Pancreas (tissue), 10 donors: ENCODE measurements around the gene BICD2. TPM values are rescaled to one million over a fixed set of nuclear protein-coding genes. Genes with fewer than 3 reads are reported as not detected.

ENCODE experiments used
- ATAC-seq, 4 donors: fragments of 200-7000 bp; cut with Tn5 transposase; one replicate each; pipeline versions ENCODE4 v1.8.0 to v1.9.1; 2020; ENCODE audit warnings: mild to moderate bottlenecking in 4 of 4, moderate library complexity in 4 of 4
- DNase-seq, 6 donors: peaks; one replicate each; pipeline ENCODE4 v3.0.0-alpha.2; 2020
- FAIRE-seq: peaks from 2 replicates; lab custom pipeline; 2012; peaks lifted over from hg19 to GRCh38; lab: Jason Lieb, UNC
- H3K27ac ChIP-seq, 4 donors: fragments of 200-600 bp; sonication (generic); 1 replicate in 3 of 4; 2 replicates in 1 of 4; pipeline versions ENCODE4 v1.5.0 to v1.8.0; 2020
- H3K27me3 ChIP-seq, 4 donors: fragments of 200-600 bp; one replicate each; pipeline ENCODE4 v1.8.0; 2021
- H3K36me3 ChIP-seq, 3 donors: fragments of 200-600 bp; sonication (generic) in 1 of 3; one replicate each; pipeline versions ENCODE4 v1.5.0 to v1.8.0; 2020 to 2021
- H3K4me1 ChIP-seq, 3 donors: fragments of 200-600 bp; one replicate each; pipeline ENCODE4 v1.8.0; 2021
- H3K4me3 ChIP-seq, 4 donors: fragments of 200-600 bp; sonication (generic) in 2 of 4; one replicate each; pipeline versions ENCODE4 v1.5.0 to v1.8.0; 2020 to 2021
- H3K9me3 ChIP-seq, 4 donors: fragments of 200-600 bp; one replicate each; pipeline ENCODE4 v1.8.0; 2021
- CTCF ChIP-seq, 4 donors: fragments of 200-600 bp; sonication (generic) in 3 of 4; IDR thresholded peaks; one replicate each; pipeline versions ENCODE4 v1.5.0 to v1.8.0; 2021; ENCODE audit warnings: antibody characterized with exemption in 4 of 4
- WGBS, 2 donors: extraction: QIAGEN DNeasy Blood & Tissue Kit; methylation state at CpG; one replicate each; pipeline ENCODE4 v1.1.7; 2013; 5-methylcytosine and 5-hydroxymethylcytosine counted together
- intact Hi-C, 3 donors: fragments of 100-400 bp; cut with DNase I; formaldehyde crosslinking; loops; one replicate each; pipeline versions ENCODE4 v1.11.1 to v1.14.2; 2022
- polyA plus RNA-seq, 2 donors: library from polyadenylated mRNA; stranded (reverse); fragments of 200-250 nt; gene quantifications; one replicate each; pipeline ENCODE4 v1.2.3, GENCODE V29; 2013
- total RNA-seq, 6 donors: library from RNA; stranded (reverse); fragmentation: NEBNext Ultra II Directional in 4 of 6; extraction: Animal tissue kit (Norgen Biotek cat#: 25700) in 4 of 6; gene quantifications; one replicate each; pipeline versions ENCODE4 v1.2.1 to v1.2.4, GENCODE V29; 2021 to 2023
- donor health status: healthy with polysubstance abuse.
- donor health status: DM: no; HTN: no; CAD: no; lungs with moderate emphysema.
- donor health status: DM: no; HTN: no; CAD: no.
- donor health status: control.
- donor health status: control.
- donor health status: Bipolar disorder and iron deficiency.
- donor health status: DM: yes; HTN: yes; CAD: no.
- donor health status: DM: no; HTN: no; CAD: no.
- donor health status: DM: no; HTN: no; CAD: no.
- donor health status: DM: yes; HTN: yes; CAD: no.

BICD2 gene
- total and polyA plus RNA-seq, 8 donors, result 4.9 to 13.2 (median 6.2) TPM

GRCh38 chr9:92669527-92669889 is 95.1 kb downstream of the BICD2 start:
- peak in 3 of 4 donors; percentile 18 to 33 (median 28) for ATAC-seq
- TF ChIP-seq CTCF (IDR thresholded peaks at IDR 0.05), result no peak
- Histone ChIP-seq H3K27me3 (no peaks in the 10 kb centered on the region), H3K4me3 (peak overlapping the region; percentile 66 to 99 (median 72)), H3K9me3 (no peaks in the 10 kb centered on the region), H3K36me3 (no peaks in the 10 kb centered on the region), H3K4me1 (peaks cover 0 to 18% (median 12%) of the 10 kb centered on the region in 3 donors), H3K27ac (peak overlapping the region in 3 of 4 donors; percentile 40 to 80 (median 67))
- intact Hi-C loops, result no loop called here
- DNase-seq, result peak in 3 of 6 donors; percentile 38 to 70 (median 47)
- FAIRE-seq, result no peak
- WGBS, 2 donors, result 0 to 1% methylated on average over 21 to 29 of the region's 29 CpGs

GRCh38 chr9:92668746-92669526 is 95.7 kb downstream of the BICD2 start:
- Histone ChIP-seq H3K4me3 (peak overlapping the region; percentile 66 to 99 (median 72)), H3K4me1 (peaks cover 0 to 18% (median 12%) of the 10 kb centered on the region in 3 donors), H3K9me3 (no peaks in the 10 kb centered on the region), H3K36me3 (no peaks in the 10 kb centered on the region), H3K27me3 (no peaks in the 10 kb centered on the region), H3K27ac (peak overlapping the region in 1 of 4 donors; percentile 67)
- WGBS, 2 donors, result 16% methylated on average over 14 of the region's 14 CpGs
- TF ChIP-seq CTCF (IDR thresholded peaks at IDR 0.05), result no peak
- DNase-seq, result peak in 4 of 6 donors; percentile 24 to 57 (median 32)
- FAIRE-seq, result no peak
- no peak for ATAC-seq
- intact Hi-C loops, result no loop called here

DNA sequence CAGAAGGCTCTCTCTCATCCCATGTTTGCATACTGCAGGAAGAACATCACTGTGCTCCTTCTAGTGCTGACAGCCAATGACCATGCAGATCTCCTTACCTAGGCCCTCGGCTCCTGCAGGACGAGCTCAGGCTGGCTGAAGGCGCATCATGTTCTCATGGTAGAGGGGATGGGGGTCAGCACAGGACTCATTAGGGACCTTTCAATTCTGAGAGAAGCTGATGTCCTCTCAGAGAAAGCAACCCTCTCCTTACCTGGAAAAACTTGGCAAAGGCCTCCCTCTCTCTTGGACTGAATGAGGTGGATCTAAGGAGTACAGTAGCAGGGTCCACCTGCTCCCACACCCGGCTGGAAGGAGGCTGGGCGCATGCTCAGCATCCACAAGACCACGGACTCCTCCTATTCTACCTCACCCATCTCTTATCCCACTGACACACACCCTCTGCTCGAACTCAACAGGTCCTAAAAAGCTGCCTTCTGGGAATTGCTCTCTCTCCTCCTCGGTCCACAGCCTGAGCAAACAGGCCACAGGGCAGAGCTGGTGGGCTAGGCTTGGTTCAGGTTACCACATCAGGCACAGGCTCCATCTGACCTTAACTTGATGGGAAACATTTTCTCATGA is 97.6 kb downstream of the BICD2 start:
- intact Hi-C loops, result no loop called here
- WGBS, 2 donors, result 83 to 86% methylated on average over 8 of the region's 8 CpGs
- ATAC-seq, result no peak
- Histone ChIP-seq H3K27ac (no peak overlapping the region), H3K4me3 (no peak overlapping the region), H3K9me3 (no peaks in the 10 kb centered on the region), H3K4me1 (peaks cover 0 to 18% (median 12%) of the 10 kb centered on the region in 3 donors), H3K27me3 (no peaks in the 10 kb centered on the region), H3K36me3 (no peaks in the 10 kb centered on the region)
- no peak for TF ChIP-seq CTCF (IDR thresholded peaks at IDR 0.05)
- DNase-seq, result peak in 1 of 6 donors; percentile 26
- no peak for FAIRE-seq

GRCh38 chr9:92666236-92666635 is 98.4 kb downstream of the BICD2 start:
- intact Hi-C loops, result no loop called here
- H3K27me3 ChIP-seq, result no peaks in the 10 kb centered on the region
- no peaks in the 10 kb centered on the region for H3K9me3 ChIP-seq
- peak in 1 of 6 donors; percentile 45 for DNase-seq
- H3K36me3 ChIP-seq, result no peaks in the 10 kb centered on the region
- WGBS, 2 donors, result 40 to 43% methylated on average over 6 of the region's 6 CpGs
- no peak for FAIRE-seq
- peaks cover 0 to 16% (median 12%) of the 10 kb centered on the region in 3 donors for H3K4me1 ChIP-seq
- no peak for ATAC-seq
- no peak overlapping the region for H3K4me3 ChIP-seq
- no peak for TF ChIP-seq CTCF (IDR thresholded peaks at IDR 0.05)
- H3K27ac ChIP-seq, result no peak overlapping the region
